HEK293 (cell line): ENCODE measurements around the gene C3orf20.

Source experiments
- CTCF ChIA-PET: fragments of 350-600 bp; formaldehyde crosslinking; extraction: SDS; loops from one replicate; lab custom pipeline; 2021; ENCODE audit warnings: antibody characterized with exemption; lab: Yijun Ruan, JAX
- POLR2A ChIA-PET: fragments of 300-600 bp; formaldehyde crosslinking; extraction: SDS; loops from one replicate; lab custom pipeline; 2020; ENCODE audit warnings: antibody characterized with exemption, inconsistent platforms; lab: Yijun Ruan, JAX
- H3K27ac ChIP-seq: fragments of 200-500 bp; sonication (Bioruptor generic); 2 replicates; pipeline ENCODE4 v1.5.1; 2014; ENCODE audit warnings: low read depth, low read length, control low read depth, inconsistent platforms; ENCODE audit errors: extremely low read depth
- H3K36me3 ChIP-seq, 2 experiments: fragments of 200-500 bp in 1 of 2; sonication (Bioruptor generic) in 1 of 2; 1 replicate in 1 of 2; 2 replicates in 1 of 2; pipeline ENCODE4 v1.5.1; 2014 to 2017; ENCODE audit warnings: inconsistent platforms in 2 of 2, low read length in 2 of 2; ENCODE audit not compliant: control insufficient read depth in 2 of 2, insufficient read depth in 1 of 2
- H3K4me1 ChIP-seq: fragments of 200-500 bp; sonication (Bioruptor generic); 2 replicates; pipeline ENCODE4 v1.5.1; 2014; ENCODE audit warnings: mild to moderate bottlenecking, low read length, inconsistent platforms; ENCODE audit not compliant: control insufficient read depth, insufficient read depth
- H3K4me3 ChIP-seq: 2 replicates; pipeline ENCODE4 v1.5.1; 2011; ENCODE audit warnings: low read depth, mild to moderate bottlenecking, control low read depth, low read length, moderate library complexity
- H3K9me3 ChIP-seq: fragments of 200-500 bp; sonication (Bioruptor generic); 2 replicates; pipeline ENCODE4 v1.5.1; 2014; ENCODE audit warnings: low read depth, low read length, inconsistent platforms; ENCODE audit not compliant: control insufficient read depth, insufficient read depth
- EGR2 ChIP-seq: fragments of 450-650 bp; formaldehyde crosslinking; IDR thresholded peaks from 2 replicates; pipeline ENCODE4 v1.5.1; 2016; ENCODE audit warnings: low read depth, missing biosample characterization, missing genetic modification characterization
- PRDM10 ChIP-seq: fragments of 450-650 bp; formaldehyde crosslinking; IDR thresholded peaks from 2 replicates; pipeline ENCODE4 v1.5.1; 2016; ENCODE audit warnings: missing biosample characterization, missing genetic modification characterization
- REST ChIP-seq: fragments of 450-650 bp; formaldehyde crosslinking; IDR thresholded peaks from 2 replicates; pipeline ENCODE4 v1.5.1; 2016; ENCODE audit warnings: missing biosample characterization, missing genetic modification characterization
- ZBTB21 ChIP-seq: fragments of 450-650 bp; formaldehyde crosslinking; IDR thresholded peaks from 2 replicates; pipeline ENCODE4 v1.5.1; 2017; ENCODE audit warnings: missing biosample characterization, missing genetic modification characterization
- ZNF24 ChIP-seq: fragments of 450-650 bp; formaldehyde crosslinking; IDR thresholded peaks from 2 replicates; pipeline ENCODE4 v1.5.1; 2016; ENCODE audit warnings: missing biosample characterization, missing genetic modification characterization
- ZNF266 ChIP-seq: fragments of 450-650 bp; formaldehyde crosslinking; IDR thresholded peaks from 2 replicates; pipeline ENCODE4 v1.5.1; 2016; ENCODE audit warnings: missing biosample characterization, missing genetic modification characterization, low read depth
- ZNF280D ChIP-seq: fragments of 450-650 bp; formaldehyde crosslinking; IDR thresholded peaks from 2 replicates; pipeline ENCODE4 v1.5.1; 2016; ENCODE audit warnings: missing biosample characterization, missing genetic modification characterization
- ZNF292 ChIP-seq: fragments of 450-650 bp; formaldehyde crosslinking; IDR thresholded peaks from 2 replicates; pipeline ENCODE4 v1.5.1; 2016; ENCODE audit warnings: low read depth, missing biosample characterization, missing genetic modification characterization, borderline replicate concordance
- ZNF311 ChIP-seq: fragments of 450-650 bp; formaldehyde crosslinking; IDR thresholded peaks from 2 replicates; pipeline ENCODE4 v1.5.1; 2017; ENCODE audit warnings: missing biosample characterization, missing genetic modification characterization, borderline replicate concordance
- ZNF404 ChIP-seq: fragments of 450-650 bp; formaldehyde crosslinking; IDR thresholded peaks from 2 replicates; pipeline ENCODE4 v1.5.1; 2017; ENCODE audit warnings: missing biosample characterization, missing genetic modification characterization
- ZNF473 ChIP-seq: fragments of 450-650 bp; formaldehyde crosslinking; IDR thresholded peaks from 2 replicates; pipeline ENCODE4 v1.5.1; 2017; ENCODE audit warnings: missing biosample characterization, missing genetic modification characterization
- ZNF585B ChIP-seq: fragments of 450-650 bp; formaldehyde crosslinking; IDR thresholded peaks from 2 replicates; pipeline ENCODE4 v1.5.1; 2016; ENCODE audit warnings: missing biosample characterization, missing genetic modification characterization
- ZNF610 ChIP-seq: fragments of 450-650 bp; formaldehyde crosslinking; IDR thresholded peaks from 2 replicates; pipeline ENCODE4 v1.5.1; 2016; ENCODE audit warnings: missing biosample characterization, missing genetic modification characterization, borderline replicate concordance
- ZNF791 ChIP-seq: fragments of 450-650 bp; formaldehyde crosslinking; IDR thresholded peaks from 2 replicates; pipeline ENCODE4 v1.5.1; 2016; ENCODE audit warnings: missing biosample characterization, missing genetic modification characterization
- ZSCAN30 ChIP-seq: fragments of 450-650 bp; IDR thresholded peaks from 2 replicates; pipeline ENCODE4 v1.5.1; 2018; ENCODE audit warnings: missing biosample characterization, mild to moderate bottlenecking, missing genetic modification characterization, moderate library complexity
- TF ChIP-seq, protein P1 (sequence below): fragments of 450-650 bp; formaldehyde crosslinking; IDR thresholded peaks from 2 replicates; pipeline ENCODE4 v1.5.1; 2017; ENCODE audit warnings: missing biosample characterization, missing genetic modification characterization
- TF ChIP-seq, protein P2 (sequence below): IDR thresholded peaks from 2 replicates; pipeline ENCODE4 v1.6.1; 2011; ENCODE audit warnings: mild to moderate bottlenecking, low read depth, low read length, borderline replicate concordance

C3orf20 gene

GRCh38 chr3:14771593-14772497 is 96.9 kb downstream of the C3orf20 start (continued):
- TF ChIP-seq ZNF280D (tag by site-specific recombination) (no peak), ZNF24 (tag by site-specific recombination) (no peak), ZNF791 (tag by site-specific recombination) (no peak), ZNF473 (tag by site-specific recombination) (no peak)

DNA sequence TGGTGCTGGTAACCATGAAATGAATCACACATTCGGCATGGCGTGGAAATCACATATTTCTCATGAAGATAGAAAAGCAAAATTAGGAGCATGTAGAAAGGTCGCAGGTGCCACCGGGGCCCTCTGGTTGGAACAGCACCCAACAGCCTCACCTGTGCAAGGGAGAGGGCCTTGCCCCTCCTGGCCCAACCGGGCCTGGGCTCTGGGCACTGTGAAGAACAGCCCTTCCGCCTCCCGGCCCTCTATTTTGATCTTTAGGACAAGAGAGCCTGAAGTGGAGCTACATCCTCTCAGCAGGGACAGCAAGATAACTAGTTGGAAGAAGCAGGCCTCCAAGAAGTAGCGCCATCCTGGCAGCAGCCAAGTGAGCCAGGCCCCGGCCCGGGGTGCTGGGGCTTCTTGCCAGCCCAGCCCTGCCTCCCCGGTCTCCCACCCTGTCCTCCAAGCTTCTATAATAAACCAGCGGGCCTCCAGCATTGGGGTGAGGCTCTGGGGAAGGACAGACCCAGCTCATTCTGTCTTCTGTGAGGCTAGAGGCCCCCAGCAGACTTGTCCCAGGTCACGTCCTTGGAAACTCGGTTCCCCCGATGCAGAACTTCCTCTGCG is 97.7 kb downstream of the C3orf20 start:
- Histone ChIP-seq H3K9me3 (no peaks in the 10 kb centered on the region), H3K27ac (no peak overlapping the region), H3K36me3 (no peaks in the 10 kb centered on the region), H3K4me3 (no peak overlapping the region), H3K4me1 (no peaks in the 10 kb centered on the region)
- CTCF ChIA-PET: interaction anchor here (0.6 to 1.4 kb wide), 2 partner anchors 8 to 116 kb away, joined by 5 to 8 read pairs; no protein-coding TSS in a partner anchor
- POLR2A ChIA-PET: no interaction called here
- TF ChIP-seq, protein P1, sequence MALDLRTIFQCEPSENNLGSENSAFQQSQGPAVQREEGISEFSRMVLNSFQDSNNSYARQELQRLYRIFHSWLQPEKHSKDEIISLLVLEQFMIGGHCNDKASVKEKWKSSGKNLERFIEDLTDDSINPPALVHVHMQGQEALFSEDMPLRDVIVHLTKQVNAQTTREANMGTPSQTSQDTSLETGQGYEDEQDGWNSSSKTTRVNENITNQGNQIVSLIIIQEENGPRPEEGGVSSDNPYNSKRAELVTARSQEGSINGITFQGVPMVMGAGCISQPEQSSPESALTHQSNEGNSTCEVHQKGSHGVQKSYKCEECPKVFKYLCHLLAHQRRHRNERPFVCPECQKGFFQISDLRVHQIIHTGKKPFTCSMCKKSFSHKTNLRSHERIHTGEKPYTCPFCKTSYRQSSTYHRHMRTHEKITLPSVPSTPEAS (tag by site-specific recombination): no peak
- TF ChIP-seq ZNF610: no peak
- TF ChIP-seq ZNF266 (tag by site-specific recombination): no peak
- TF ChIP-seq, protein P2, sequence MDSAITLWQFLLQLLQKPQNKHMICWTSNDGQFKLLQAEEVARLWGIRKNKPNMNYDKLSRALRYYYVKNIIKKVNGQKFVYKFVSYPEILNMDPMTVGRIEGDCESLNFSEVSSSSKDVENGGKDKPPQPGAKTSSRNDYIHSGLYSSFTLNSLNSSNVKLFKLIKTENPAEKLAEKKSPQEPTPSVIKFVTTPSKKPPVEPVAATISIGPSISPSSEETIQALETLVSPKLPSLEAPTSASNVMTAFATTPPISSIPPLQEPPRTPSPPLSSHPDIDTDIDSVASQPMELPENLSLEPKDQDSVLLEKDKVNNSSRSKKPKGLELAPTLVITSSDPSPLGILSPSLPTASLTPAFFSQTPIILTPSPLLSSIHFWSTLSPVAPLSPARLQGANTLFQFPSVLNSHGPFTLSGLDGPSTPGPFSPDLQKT: no peak

- Histone ChIP-seq H3K36me3 (no peaks in the 10 kb centered on the region), H3K27ac (no peak overlapping the region), H3K9me3 (no peaks in the 10 kb centered on the region), H3K4me1 (no peaks in the 10 kb centered on the region), H3K4me3 (no peak overlapping the region)
- ChIA-PET POLR2A (no interaction called here), CTCF (interaction anchor here (1.4 kb wide), 1 partner anchor 8 kb away, joined by 8 read pairs; no protein-coding TSS in a partner anchor)
- TF ChIP-seq ZNF585B (tag by site-specific recombination) (no peak), PRDM10 (tag by site-specific recombination) (no peak), REST (tag by site-specific recombination) (no peak), ZBTB21 (tag by site-specific recombination) (no peak), ZSCAN30 (no peak), ZNF292 (tag by site-specific recombination) (no peak), ZNF311 (tag by site-specific recombination) (no peak), ZNF404 (no peak), EGR2 (tag by site-specific recombination) (peak; percentile 37; the same call in 1 of the 2 replicates)
Observed at GRCh38 chr3:14773281-14773680, 98.3 kb downstream of the C3orf20 start.
